Right atrium auricular region (tissue), 2 donors: ENCODE data around the gene CREB3L4. TPM values are rescaled to one million over a fixed set of nuclear protein-coding genes. Genes with fewer than 3 reads are reported as not detected.
A peak's percentile ranks its signal among the peaks of the same experiment; 100 is the strongest.

Experiments used
- DNase-seq: peaks from one replicate; pipeline ENCODE4 v3.0.0-alpha.2; 2019; ENCODE audit warnings: low spot score
- H3K27ac ChIP-seq, 2 donors: fragments of 200-600 bp; sonication (generic); 1 replicate in 1 of 2; 2 replicates in 1 of 2; pipeline ENCODE4 v1.5.1; 2016 to 2019
- H3K27me3 ChIP-seq, 2 donors: fragments of 200-600 bp; sonication (generic); one replicate each; pipeline versions ENCODE4 v1.5.1 to v1.6.0; 2017 to 2019
- H3K36me3 ChIP-seq: fragments of 200-600 bp; sonication (generic); one replicate; pipeline ENCODE4 v1.5.1; 2016
- H3K4me1 ChIP-seq, 2 donors: fragments of 200-600 bp; sonication (generic); one replicate each; pipeline versions ENCODE4 v1.5.1 to v1.6.0; 2017 to 2019
- H3K4me3 ChIP-seq, 2 donors: fragments of 200-600 bp; sonication (generic); 1 replicate in 1 of 2; 2 replicates in 1 of 2; pipeline ENCODE4 v1.5.1; 2017 to 2019; ENCODE audit warnings: mild to moderate bottlenecking in 1 of 2, moderate library complexity in 1 of 2
- H3K9me3 ChIP-seq, 2 donors: fragments of 200-600 bp; sonication (generic); one replicate each; pipeline ENCODE4 v1.5.1; 2019
- CTCF ChIP-seq, 2 donors: fragments of 200-600 bp; sonication (generic); IDR thresholded peaks; one replicate each; pipeline ENCODE4 v1.5.1; 2019; ENCODE audit warnings: antibody characterized with exemption in 2 of 2
- total RNA-seq, 2 donors: library from RNA; depleted of rRNA; stranded (reverse); fragments of >200 nt; gene quantifications; one replicate each; pipeline ENCODE4 v1.1.0, GENCODE V29; 2016

The CREB3L4 gene
- total RNA-seq, 2 donors from 2014 or later, result 4.9 to 5.6 TPM

GRCh38 chr1:153970346-153970745, 2.6 kb downstream of the CREB3L4 start:
- peaks cover 22% of the 10 kb centered on the region for H3K36me3 ChIP-seq
- H3K27ac ChIP-seq, result no peak overlapping the region
- TF ChIP-seq CTCF (IDR thresholded peaks at IDR 0.05), result no peak
- no peak for DNase-seq
- peaks cover 0 to 24% of the 10 kb centered on the region in 2 donors for H3K4me1 ChIP-seq
- no peak overlapping the region for H3K4me3 ChIP-seq
- no peaks in the 10 kb centered on the region for H3K9me3 ChIP-seq
- H3K27me3 ChIP-seq, result no peaks in the 10 kb centered on the region

GRCh38 chr1:153973071-153973470, 5.4 kb downstream of the CREB3L4 start:
- no peak for TF ChIP-seq CTCF (IDR thresholded peaks at IDR 0.05)

GRCh38 chr1:153973525-153973924, 5.8 kb downstream of the CREB3L4 start:
- peaks cover 30% of the 10 kb centered on the region for H3K36me3 ChIP-seq
- H3K27ac ChIP-seq, result no peak overlapping the region
- no peak overlapping the region for H3K4me3 ChIP-seq
- peaks cover 0 to 25% of the 10 kb centered on the region in 2 donors for H3K4me1 ChIP-seq
- no peaks in the 10 kb centered on the region for H3K9me3 ChIP-seq
- DNase-seq, result no peak
- H3K27me3 ChIP-seq, result no peaks in the 10 kb centered on the region
- no peak for TF ChIP-seq CTCF (IDR thresholded peaks at IDR 0.05)

More at GRCh38 chr1:153973071-153973470, 5.4 kb downstream of the CREB3L4 start:
- Histone ChIP-seq H3K9me3 (no peaks in the 10 kb centered on the region), H3K27me3 (no peaks in the 10 kb centered on the region), H3K4me3 (no peak overlapping the region), H3K27ac (no peak overlapping the region), H3K36me3 (peaks cover 30% of the 10 kb centered on the region), H3K4me1 (peaks cover 0 to 25% of the 10 kb centered on the region in 2 donors)
- DNase-seq, result no peak

- peaks cover 30% of the 10 kb centered on the region for H3K36me3 ChIP-seq
- no peak for DNase-seq
These were observed 9.1 kb downstream of the CREB3L4 start for GRCh38 chr1:153976819-153977249.

GRCh38 chr1:153977250-153978240, 9.8 kb downstream of the CREB3L4 start, which contains the start of gene JTB:
JTB (minus strand) TSS chr1:153977674; CDS start chr1:153977252, 422 bp downstream.
- no peaks in the 10 kb centered on the region for H3K27me3 ChIP-seq
- no peaks in the 10 kb centered on the region for H3K9me3 ChIP-seq
- peaks cover 30% of the 10 kb centered on the region for H3K36me3 ChIP-seq

More at GRCh38 chr1:153976819-153977249, 9.1 kb downstream of the CREB3L4 start:
- Histone ChIP-seq H3K27me3 (no peaks in the 10 kb centered on the region), H3K9me3 (no peaks in the 10 kb centered on the region), H3K4me1 (peaks cover 0 to 23% of the 10 kb centered on the region in 2 donors), H3K27ac (peak overlapping the region; percentile 94 to 96), H3K4me3 (peak overlapping the region; percentile 93 to 98)
- no peak for TF ChIP-seq CTCF (IDR thresholded peaks at IDR 0.05)

More at GRCh38 chr1:153977250-153978240, 9.8 kb downstream of the CREB3L4 start, which contains the start of gene JTB:
- peak in 1 of 2 donors; percentile 17 for TF ChIP-seq CTCF (IDR thresholded peaks at IDR 0.05)
- DNase-seq, result peak; percentile 93
- Histone ChIP-seq H3K27ac (peak within 1 kb of the TSS; percentile 94 to 96), H3K4me3 (peak within 1 kb of the TSS; percentile 93 to 98), H3K4me1 (peaks cover 0 to 23% of the 10 kb centered on the region in 2 donors)
